Prostate gland (tissue), 2 donors: Measurements from ENCODE around the gene GRIN2A.

Source experiments
- CTCF ChIP-seq, 4 experiments: fragments of 200-600 bp in 2 of 4; fragments of 450-650 bp in 2 of 4; sonication (generic) in 2 of 4; IDR thresholded peaks; 1 replicate in 3 of 4; 2 replicates in 1 of 4; pipeline ENCODE4 v1.5.1; 2016 to 2019; ENCODE audit warnings: antibody characterized with exemption in 4 of 4, mild to moderate bottlenecking in 2 of 4, moderate library complexity in 2 of 4
- POLR2A ChIP-seq: fragments of 450-650 bp; IDR thresholded peaks from one replicate; pipeline ENCODE4 v1.6.1; 2016; ENCODE audit warnings: antibody characterized with exemption, mild to moderate bottlenecking

- TF ChIP-seq CTCF (IDR thresholded peaks at IDR 0.05) (no peak), POLR2A (no peak)
Measured at GRCh38 chr16:10151718-10152117, 30.5 kb downstream of the GRIN2A start.
